Effector memory CD4-positive, alpha-beta T cell (primary cell): ENCODE results near the gene FAM20A.

ENCODE experiments used
- DNase-seq, 3 donors: peaks; one replicate each; pipeline ENCODE4 v3.0.0-alpha.2; 2020
- H3K27ac ChIP-seq: 2 replicates; pipeline ENCODE4 v1.7.0; 2013; ENCODE audit warnings: mild to moderate bottlenecking, low read length, moderate library complexity; ENCODE audit not compliant: insufficient read depth, poor library complexity, severe bottlenecking
- H3K27me3 ChIP-seq: replicated peaks from 2 replicates; pipeline ENCODE4 v1.7.0; 2013; ENCODE audit warnings: mild to moderate bottlenecking, low read length; ENCODE audit not compliant: insufficient read depth, control insufficient read depth, poor library complexity, severe bottlenecking
- H3K36me3 ChIP-seq: 2 replicates; pipeline ENCODE4 v1.7.0; 2013; ENCODE audit warnings: mild to moderate bottlenecking, low read length, moderate library complexity; ENCODE audit not compliant: control insufficient read depth, insufficient read depth
- H3K4me1 ChIP-seq: 2 replicates; pipeline ENCODE4 v1.7.0; 2013; ENCODE audit warnings: low read length, mild to moderate bottlenecking; ENCODE audit not compliant: control insufficient read depth, insufficient read depth, poor library complexity, severe bottlenecking
- H3K4me3 ChIP-seq: 2 replicates; pipeline ENCODE4 v1.7.0; 2013; ENCODE audit warnings: low read length, low read depth, mild to moderate bottlenecking; ENCODE audit not compliant: insufficient read depth, poor library complexity, severe bottlenecking
- H3K9me3 ChIP-seq: 2 replicates; pipeline ENCODE4 v1.7.0; 2013; ENCODE audit warnings: mild to moderate bottlenecking, low read length, moderate library complexity; ENCODE audit not compliant: control insufficient read depth

FAM20A gene

DNA sequence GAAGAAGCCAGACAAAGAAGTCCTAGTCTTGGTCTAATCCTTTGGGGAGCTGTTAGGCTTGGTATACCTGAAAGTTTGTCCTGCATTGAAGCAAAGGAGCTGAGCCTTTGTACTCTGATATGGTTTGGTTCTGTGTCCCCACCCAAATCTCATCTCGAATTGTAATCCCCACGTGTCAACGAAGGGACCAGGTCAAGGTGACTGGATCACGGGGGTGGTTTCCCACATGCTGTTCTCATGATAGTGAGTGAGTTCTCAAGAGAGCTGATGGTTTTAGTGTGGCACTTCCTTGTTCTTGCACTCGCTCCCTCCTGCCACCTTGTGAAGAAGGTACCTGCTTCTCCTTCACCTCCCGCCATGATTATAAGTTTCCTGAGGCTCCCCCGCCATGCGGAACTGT, 33.6 kb downstream of the FAM20A start:
- no peaks in the 10 kb centered on the region for H3K9me3 ChIP-seq
- DNase-seq: no peak
- no peak overlapping the region for H3K27ac ChIP-seq
- no peaks in the 10 kb centered on the region for H3K36me3 ChIP-seq
- no peaks in the 10 kb centered on the region for H3K27me3 ChIP-seq
- no peak overlapping the region for H3K4me3 ChIP-seq
- H3K4me1 ChIP-seq: no peaks in the 10 kb centered on the region

DNA sequence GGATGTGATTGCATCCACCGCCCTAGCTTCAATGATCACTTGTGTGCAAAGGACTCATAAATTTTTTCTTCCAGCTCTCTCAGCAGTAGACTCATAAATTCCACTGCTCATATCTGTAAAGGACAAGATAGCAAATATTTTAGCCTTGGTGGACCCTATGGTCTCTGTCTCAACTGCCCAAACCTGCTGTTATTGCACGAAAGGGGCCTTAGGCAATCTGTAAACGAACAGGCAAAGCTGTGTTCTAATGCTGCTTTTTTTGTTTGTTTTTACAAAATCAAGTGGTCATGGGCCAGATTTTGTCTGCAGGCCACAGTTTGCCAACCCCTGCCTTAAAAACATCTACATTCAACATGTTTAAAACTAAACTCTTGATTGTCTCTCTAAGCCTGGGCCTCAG, 34.1 kb downstream of the FAM20A start:
- no peak overlapping the region for H3K27ac ChIP-seq
- no peaks in the 10 kb centered on the region for H3K4me1 ChIP-seq
- no peak for DNase-seq
- H3K9me3 ChIP-seq: no peaks in the 10 kb centered on the region
- H3K36me3 ChIP-seq: no peaks in the 10 kb centered on the region
- H3K27me3 ChIP-seq: no peaks in the 10 kb centered on the region
- H3K4me3 ChIP-seq: no peak overlapping the region

DNA sequence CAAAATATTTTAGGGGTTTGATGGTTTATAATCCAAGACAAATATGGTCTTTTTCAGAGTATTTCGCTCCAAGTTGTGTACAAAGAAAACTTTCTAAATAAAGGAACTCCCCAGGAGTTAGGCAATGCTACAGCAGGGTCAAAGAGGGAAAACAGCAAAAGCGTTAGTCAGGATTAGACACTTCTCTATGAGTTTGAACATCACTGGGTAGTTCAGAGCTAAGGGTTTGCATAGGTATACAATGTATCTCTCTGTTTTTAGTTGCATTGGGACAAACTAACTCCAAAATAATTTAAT, 34.8 kb downstream of the FAM20A start:
- Histone ChIP-seq H3K9me3 (no peaks in the 10 kb centered on the region), H3K4me1 (no peaks in the 10 kb centered on the region), H3K27ac (no peak overlapping the region), H3K4me3 (no peak overlapping the region), H3K36me3 (no peaks in the 10 kb centered on the region), H3K27me3 (no peaks in the 10 kb centered on the region)
- DNase-seq: no peak

DNA sequence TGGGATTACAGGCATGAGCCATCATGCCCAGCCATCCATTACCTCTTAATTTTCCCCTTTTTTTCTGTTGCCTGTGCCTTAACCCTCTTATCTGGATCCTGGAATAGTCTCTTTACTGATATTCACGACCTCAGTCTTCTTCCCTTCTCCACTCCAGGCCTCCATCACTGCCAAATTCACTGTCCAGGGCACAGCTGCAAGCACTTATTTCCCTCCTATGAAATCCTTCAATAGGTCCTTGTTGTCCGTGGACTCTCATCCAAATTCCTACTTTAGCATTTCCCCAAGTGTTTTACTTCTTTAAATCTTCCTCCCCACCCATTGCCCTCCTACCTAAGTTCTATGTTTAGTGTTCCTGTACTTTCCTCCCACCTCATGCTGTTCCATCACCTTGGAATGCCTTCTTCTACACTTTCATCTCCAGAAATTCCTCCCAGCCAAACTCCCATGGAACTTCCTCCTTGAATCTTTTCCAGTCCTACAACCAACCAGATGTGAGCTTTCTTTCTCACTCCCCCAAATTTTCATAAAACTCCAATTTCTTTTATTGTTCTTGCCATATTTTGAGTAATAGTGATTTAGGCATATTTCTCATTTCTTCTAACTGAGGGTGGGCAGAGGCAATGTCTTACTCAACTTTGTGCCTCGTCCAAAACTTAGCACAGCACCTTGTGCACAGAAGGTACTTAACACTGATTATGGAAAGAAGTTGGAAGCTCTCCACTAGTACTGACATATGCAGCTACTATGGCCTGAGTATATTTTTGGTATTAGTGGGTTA, 35.3 kb downstream of the FAM20A start:
- H3K9me3 ChIP-seq: no peaks in the 10 kb centered on the region
- H3K4me3 ChIP-seq: no peak overlapping the region
- no peaks in the 10 kb centered on the region for H3K27me3 ChIP-seq
- no peaks in the 10 kb centered on the region for H3K4me1 ChIP-seq
- DNase-seq: no peak
- no peak overlapping the region for H3K27ac ChIP-seq
- H3K36me3 ChIP-seq: no peaks in the 10 kb centered on the region

DNA sequence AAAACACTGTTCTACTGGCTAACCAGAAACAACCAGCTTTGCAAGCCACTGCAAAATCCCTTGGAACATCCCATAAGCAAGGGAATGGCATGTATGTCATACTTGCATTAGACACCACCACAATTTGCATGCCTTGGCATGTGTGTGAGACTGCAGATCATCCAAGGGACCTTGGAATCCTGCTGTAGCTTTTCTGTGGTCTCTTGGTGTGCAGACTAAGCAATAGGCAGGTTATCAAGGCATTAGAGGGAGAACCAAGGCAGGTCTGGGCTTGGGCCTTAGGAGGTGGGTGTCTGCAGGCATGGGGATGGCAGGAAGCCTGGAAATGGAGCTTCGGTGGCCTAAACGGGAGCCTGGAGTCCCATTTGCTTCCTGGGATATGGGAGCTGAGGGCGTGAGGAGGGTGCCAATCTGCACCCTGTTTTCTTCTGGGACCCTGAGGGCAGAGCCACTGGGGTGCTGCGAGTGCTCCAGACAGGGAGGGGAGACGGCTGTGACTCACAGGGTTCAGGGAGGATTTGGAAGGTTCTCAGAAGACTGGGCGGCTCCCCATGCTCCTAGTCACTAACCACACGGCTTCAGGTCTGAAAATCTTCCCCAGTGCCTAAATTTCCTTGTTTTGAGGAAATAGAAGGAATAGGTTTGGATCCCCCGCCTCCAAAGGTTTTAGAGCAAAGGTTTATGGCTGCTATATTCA, 36.6 kb downstream of the FAM20A start:
- DNase-seq: no peak
- Histone ChIP-seq H3K4me1 (no peaks in the 10 kb centered on the region), H3K9me3 (no peaks in the 10 kb centered on the region), H3K4me3 (no peak overlapping the region), H3K36me3 (no peaks in the 10 kb centered on the region), H3K27ac (no peak overlapping the region), H3K27me3 (no peaks in the 10 kb centered on the region)

DNA sequence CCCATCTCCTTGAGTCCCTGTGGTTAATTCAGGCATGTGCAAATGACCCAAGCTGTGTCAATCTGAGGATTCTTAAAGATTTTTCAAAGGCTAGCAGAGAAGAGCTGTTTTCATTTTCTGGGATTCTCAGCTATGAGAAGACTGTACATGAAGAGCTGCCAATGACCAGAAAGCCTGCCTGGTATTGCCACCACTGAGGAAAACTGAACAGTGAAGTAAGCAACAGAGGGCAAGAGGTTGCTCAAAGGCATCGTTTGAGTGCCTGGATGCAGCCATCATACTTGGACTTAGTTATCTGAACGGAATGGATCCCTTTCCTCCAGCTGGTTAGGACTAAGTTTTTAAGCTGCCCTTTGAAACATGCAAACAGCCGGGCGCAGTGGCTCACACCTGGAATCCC, 38.4 kb downstream of the FAM20A start:
- Histone ChIP-seq H3K4me3 (no peak overlapping the region), H3K27ac (no peak overlapping the region), H3K27me3 (no peaks in the 10 kb centered on the region), H3K9me3 (no peaks in the 10 kb centered on the region), H3K36me3 (no peaks in the 10 kb centered on the region), H3K4me1 (no peaks in the 10 kb centered on the region)
- DNase-seq: no peak

DNA sequence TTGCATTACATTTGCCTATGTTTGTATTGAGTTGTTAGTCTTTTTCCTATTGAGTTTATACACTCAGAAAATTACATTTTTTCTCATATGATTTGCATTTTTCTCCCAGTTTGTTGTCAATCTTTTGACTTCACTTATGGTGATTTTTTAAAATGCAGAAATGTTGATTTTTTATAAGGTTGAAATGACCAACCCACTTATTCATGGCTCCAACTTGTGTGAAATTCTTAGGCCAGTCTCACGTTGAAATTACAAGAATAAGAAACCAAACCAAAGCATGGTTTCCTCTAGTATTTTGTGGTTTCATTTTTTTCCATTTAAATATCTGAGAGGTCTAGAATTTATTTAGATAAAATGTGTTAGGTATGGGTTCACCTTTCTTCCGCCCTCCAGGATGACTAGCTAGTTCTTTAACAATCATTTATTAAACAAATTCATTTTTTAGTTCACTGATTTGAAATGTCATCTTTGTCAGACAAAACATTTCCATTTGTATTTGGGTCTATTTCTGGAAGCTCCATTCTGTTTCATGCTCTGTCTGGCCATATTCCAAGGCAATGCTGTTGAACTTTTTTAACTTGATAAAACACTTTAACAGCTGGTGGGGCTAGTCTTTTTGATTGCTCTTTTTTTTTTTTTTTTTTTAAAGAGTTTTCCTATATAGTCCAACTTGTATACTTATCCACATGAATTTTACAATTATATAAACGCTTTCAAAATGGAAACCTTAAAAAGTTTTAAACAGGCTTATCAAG, 40.0 kb downstream of the FAM20A start:
- Histone ChIP-seq H3K4me3 (no peak overlapping the region), H3K27ac (no peak overlapping the region), H3K9me3 (no peaks in the 10 kb centered on the region), H3K4me1 (no peaks in the 10 kb centered on the region), H3K27me3 (no peaks in the 10 kb centered on the region), H3K36me3 (no peaks in the 10 kb centered on the region)
- no peak for DNase-seq

DNA sequence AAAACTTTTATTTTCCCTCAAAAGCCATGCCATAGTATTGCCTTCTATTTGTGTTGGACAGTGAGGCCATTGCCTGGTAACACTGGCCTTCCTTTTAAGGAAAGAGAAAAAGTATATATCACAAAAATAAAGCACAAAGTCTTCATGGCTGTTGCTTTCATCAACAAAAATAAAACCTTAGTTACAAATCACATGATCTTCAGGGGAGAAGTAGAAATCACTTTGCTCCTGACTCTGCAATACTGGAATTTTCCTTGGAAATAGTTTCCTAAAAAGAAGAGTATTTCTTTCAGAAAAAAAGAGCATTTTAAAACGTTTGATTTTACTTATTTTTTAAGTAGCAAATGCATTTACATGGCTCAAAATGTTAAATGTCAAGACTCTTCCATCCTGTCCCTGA, 41.9 kb downstream of the FAM20A start:
- H3K4me1 ChIP-seq: no peaks in the 10 kb centered on the region
- no peaks in the 10 kb centered on the region for H3K9me3 ChIP-seq
- no peaks in the 10 kb centered on the region for H3K27me3 ChIP-seq

DNA sequence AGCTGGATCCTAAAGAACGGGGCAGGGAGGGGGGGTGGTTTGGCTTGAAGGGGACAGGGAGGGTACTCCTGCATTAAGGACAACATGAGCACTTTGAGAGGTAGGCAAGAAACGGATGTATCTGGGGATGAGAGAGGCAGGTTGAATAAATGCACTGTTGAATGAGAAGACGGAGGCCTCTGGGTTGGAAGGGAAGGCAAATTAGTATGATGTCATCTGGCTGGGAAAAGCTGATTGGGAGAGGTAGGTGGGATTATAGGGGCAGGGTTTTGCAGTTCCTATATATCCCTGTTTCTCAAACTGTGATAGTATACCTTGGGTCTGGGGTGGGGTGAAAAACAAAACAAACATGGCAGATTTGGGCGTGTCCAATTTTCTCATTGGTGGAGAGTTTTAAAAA, 44.6 kb downstream of the FAM20A start:
- no peak for DNase-seq
- Histone ChIP-seq H3K27ac (no peak overlapping the region), H3K36me3 (no peaks in the 10 kb centered on the region), H3K27me3 (no peaks in the 10 kb centered on the region), H3K4me3 (no peak overlapping the region), H3K4me1 (no peaks in the 10 kb centered on the region), H3K9me3 (no peaks in the 10 kb centered on the region)

More for the DNA sequence above, 41.9 kb downstream of the FAM20A start:
- no peak for DNase-seq
- Histone ChIP-seq H3K36me3 (no peaks in the 10 kb centered on the region), H3K4me3 (no peak overlapping the region), H3K27ac (no peak overlapping the region)
